Peyer's patch (tissue), 4 donors: Measurements from ENCODE around the gene R3HDM2.
"Not testable (repeated sequence)": the region's sequence is repeated elsewhere in the genome, so short reads cannot be mapped to it uniquely, and the experiment has no call there.

Experiments
- CTCF ChIP-seq, 6 experiments: fragments of 450-650 bp in 4 of 6; fragments of 200-600 bp in 2 of 6; sonication (generic) in 1 of 6; IDR thresholded peaks; one replicate each; pipeline ENCODE4 v1.5.1; 2017 to 2019; ENCODE audit warnings: antibody characterized with exemption in 6 of 6, mild to moderate bottlenecking in 3 of 6, moderate library complexity in 1 of 6
- POLR2A ChIP-seq, 2 donors: fragments of 450-650 bp; IDR thresholded peaks; one replicate each; pipeline ENCODE4 v1.5.1; 2017; ENCODE audit warnings: antibody characterized with exemption in 2 of 2, mild to moderate bottlenecking in 2 of 2, moderate library complexity in 2 of 2

- TF ChIP-seq CTCF, POLR2A (IDR thresholded peaks at IDR 0.05): not testable (repeated sequence)
These were observed 66.7 kb downstream of the R3HDM2 start for GRCh38 chr12:57364156-57364555.
